ENCODE data around the gene PBRM1. TPM values are rescaled to one million over a fixed set of nuclear protein-coding genes. Genes with fewer than 3 reads are reported as not detected.

The PBRM1 gene
- total RNA-seq, 6 experiments from 2014 or later: 44.1 to 64.2 (median 56.0) TPM

GRCh38 chr3:52724511-52724910 is 38.8 kb upstream of the PBRM1 start:
- Mint-ChIP-seq H3K27ac (no peak overlapping the region), H3K27me3 (ENCODE audit: insufficient read depth) (no peaks in the 10 kb centered on the region), H3K9me3 (peaks cover 16% of the 10 kb centered on the region), H3K36me3 (ENCODE audit: low read depth) (peaks cover 31% of the 10 kb centered on the region), H3K4me1 (ENCODE audit: low read depth) (0 out of 2 replicates have a peak, but pooled peaks cover 8% of the 10 kb centered on the region), H3K4me3 (no peak overlapping the region)
- DNase-seq: no peak
- TF ChIP-seq CTCF (IDR thresholded peaks at IDR 0.05): no peak

- H3K4me1 Mint-ChIP-seq (ENCODE audit: low read depth): 0 out of 2 replicates have a peak, but pooled peaks cover 8% of the 10 kb centered on the region
- no peaks in the 10 kb centered on the region for H3K27me3 Mint-ChIP-seq (ENCODE audit: insufficient read depth)
- DNase-seq: no peak
- no peak for TF ChIP-seq CTCF (IDR thresholded peaks at IDR 0.05)
- H3K9me3 Mint-ChIP-seq: peaks cover 10% of the 10 kb centered on the region
- no peak overlapping the region for H3K27ac Mint-ChIP-seq
- no peak overlapping the region for H3K4me3 Mint-ChIP-seq
- peaks cover 26% of the 10 kb centered on the region for H3K36me3 Mint-ChIP-seq (ENCODE audit: low read depth)
These were observed 38.2 kb upstream of the PBRM1 start for GRCh38 chr3:52723935-52724334.

- H3K36me3 Mint-ChIP-seq (ENCODE audit: low read depth): peaks cover 12% of the 10 kb centered on the region
- H3K9me3 Mint-ChIP-seq: peaks cover under 1% of the 10 kb centered on the region; the same call in 1 of the 2 replicates
- H3K4me3 Mint-ChIP-seq: no peak overlapping the region
- DNase-seq: no peak
- H3K4me1 Mint-ChIP-seq (ENCODE audit: low read depth): 0 out of 2 replicates have a peak, but pooled peaks cover 8% of the 10 kb centered on the region
- no peak overlapping the region; the same call in 1 of the 2 replicates for H3K27ac Mint-ChIP-seq
- H3K27me3 Mint-ChIP-seq (ENCODE audit: insufficient read depth): no peaks in the 10 kb centered on the region
- TF ChIP-seq CTCF (IDR thresholded peaks at IDR 0.05): no peak
These were observed 36.8 kb upstream of the PBRM1 start for GRCh38 chr3:52722491-52722890.

GRCh38 chr3:52721730-52722008 is 36.0 kb upstream of the PBRM1 start:
- no peak overlapping the region for H3K4me3 Mint-ChIP-seq
- H3K36me3 Mint-ChIP-seq (ENCODE audit: low read depth): peaks cover 11% of the 10 kb centered on the region
- no peaks in the 10 kb centered on the region; the same call in 1 of the 2 replicates for H3K9me3 Mint-ChIP-seq
- TF ChIP-seq CTCF (IDR thresholded peaks at IDR 0.05): no peak
- no peak overlapping the region for H3K27ac Mint-ChIP-seq
- H3K27me3 Mint-ChIP-seq (ENCODE audit: insufficient read depth): no peaks in the 10 kb centered on the region
- DNase-seq: no peak
- H3K4me1 Mint-ChIP-seq (ENCODE audit: low read depth): 0 out of 2 replicates have a peak, but pooled peaks cover 8% of the 10 kb centered on the region

- no peaks in the 10 kb centered on the region; the same call in 1 of the 2 replicates for H3K9me3 Mint-ChIP-seq
- no peak for TF ChIP-seq CTCF (IDR thresholded peaks at IDR 0.05)
- no peak overlapping the region for H3K27ac Mint-ChIP-seq
- H3K4me3 Mint-ChIP-seq: no peak overlapping the region
- H3K36me3 Mint-ChIP-seq (ENCODE audit: low read depth): peaks cover 10% of the 10 kb centered on the region
- no peaks in the 10 kb centered on the region for H3K27me3 Mint-ChIP-seq (ENCODE audit: insufficient read depth)
- no peak for DNase-seq
- 0 out of 2 replicates have a peak, but pooled peaks cover 8% of the 10 kb centered on the region for H3K4me1 Mint-ChIP-seq (ENCODE audit: low read depth)
These were observed 35.5 kb upstream of the PBRM1 start for GRCh38 chr3:52721002-52721729.
